ENCODE measurements around the gene NDRG3. TPM values are rescaled to one million over a fixed set of nuclear protein-coding genes. Genes with fewer than 3 reads are reported as not detected.

Gene NDRG3
- polyA plus RNA-seq, 2 of the 4 experiments (the other 2 are of a cell fraction) = 30.6 to 34.4 TPM

DNA sequence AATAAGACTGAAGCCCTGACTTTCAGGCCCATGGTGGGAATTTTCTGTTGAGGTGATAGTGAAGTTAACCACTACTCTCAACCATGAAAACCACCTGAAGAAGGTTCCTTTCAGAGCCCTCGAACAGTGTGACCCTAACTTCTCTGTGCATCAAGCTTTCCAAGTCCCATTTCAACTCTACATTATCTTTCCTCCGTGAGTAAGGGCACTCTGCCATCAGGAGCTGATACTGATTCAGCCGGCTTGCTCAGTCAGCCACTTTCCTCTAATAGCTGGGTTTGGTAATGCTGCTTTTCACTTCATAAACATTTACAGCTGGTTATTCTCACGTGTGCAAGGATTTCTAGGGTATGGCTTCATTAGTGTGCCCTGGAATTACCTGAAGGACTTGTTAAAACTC, 89.2 kb downstream of the NDRG3 start:
- H3K9me3 ChIP-seq = no peaks in the 10 kb centered on the region
- 81% methylated on average over 4 of the region's 4 CpGs for whole genome bisulfite sequencing (ENCODE audit: missing lambda C conversion rate)
- H3K4me3 ChIP-seq = no peak overlapping the region
- ChIA-PET POLR2A (no interaction called here), CTCF (interaction anchor here (1.7 to 1.8 kb wide), 2 partner anchors 10 to 98 kb away, joined by 4 to 6 read pairs; no protein-coding TSS in a partner anchor)
- H3K4me2 ChIP-seq = no peak overlapping the region
- H3K27ac ChIP-seq = no peak overlapping the region
- ATAC-seq (no peak), DNase-seq (ENCODE audit: low read depth in 1 of 2, low spot score in 1 of 2) (no peak), FAIRE-seq (no peak)
- no peaks in the 10 kb centered on the region for H3K4me1 ChIP-seq
- TF ChIP-seq CHD2 (IDR thresholded peaks at IDR 0.05; ENCODE audit: low read length, partially characterized antibody) = no peak
- no peak for TF ChIP-seq ZNF302 (CRISPR knock-in tag; IDR thresholded peaks at IDR 0.05)
- no peak for TF ChIP-seq HEYL (CRISPR knock-in tag; IDR thresholded peaks at IDR 0.05)
- no peak for TF ChIP-seq CEBPB (IDR thresholded peaks at IDR 0.05)
- TF ChIP-seq NFE2L2 (conservative IDR thresholded peaks at IDR 0.05; ENCODE audit: low read length) = no peak
- TF ChIP-seq, protein P1, sequence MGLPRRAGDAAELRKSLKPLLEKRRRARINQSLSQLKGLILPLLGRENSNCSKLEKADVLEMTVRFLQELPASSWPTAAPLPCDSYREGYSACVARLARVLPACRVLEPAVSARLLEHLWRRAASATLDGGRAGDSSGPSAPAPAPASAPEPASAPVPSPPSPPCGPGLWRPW (IDR thresholded peaks at IDR 0.05) = no peak
- no peak for TF ChIP-seq HOXB13 (CRISPR knock-in tag; IDR thresholded peaks at IDR 0.05; ENCODE audit: low read depth)
- no peak for TF ChIP-seq NR3C1 (IDR thresholded peaks at IDR 0.05)
- no peak for TF ChIP-seq RFX5 (IDR thresholded peaks at IDR 0.05)
- no peak for TF ChIP-seq MAZ (IDR thresholded peaks at IDR 0.05; ENCODE audit: borderline replicate concordance, low read depth, low read length)
- TF ChIP-seq NPAS2 (CRISPR knock-in tag; IDR thresholded peaks at IDR 0.05; ENCODE audit: borderline replicate concordance) = no peak
- no peak for TF ChIP-seq RNF2 (IDR thresholded peaks at IDR 0.05; ENCODE audit: borderline replicate concordance, low read depth)

DNA sequence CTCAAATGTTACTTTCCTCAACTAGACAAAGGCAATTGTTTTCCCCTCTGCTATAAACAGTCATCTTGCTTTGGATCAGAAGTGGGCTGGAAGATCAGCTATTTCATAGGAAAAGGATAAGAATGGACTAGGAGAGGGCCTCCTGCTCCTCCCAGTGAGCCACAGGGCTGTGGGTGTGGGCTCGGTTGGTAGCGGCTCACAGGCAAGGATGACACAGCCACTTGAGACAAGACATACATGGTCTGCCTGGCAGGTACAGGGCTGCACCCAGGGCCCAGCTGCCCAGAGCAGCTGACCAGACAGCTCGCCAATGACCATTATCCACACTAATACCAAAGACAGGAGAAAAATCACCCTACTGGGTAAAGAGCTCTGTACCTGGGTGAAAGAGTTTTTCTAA, 90.9 kb downstream of the NDRG3 start:
- 93% methylated on average over 3 of the region's 3 CpGs for WGBS (ENCODE audit: missing lambda C conversion rate)
- POLR2A ChIA-PET = no interaction called here
- TF ChIP-seq ZC3H11A (IDR thresholded peaks at IDR 0.05) (no peak), FOSB (CRISPR knock-in tag; IDR thresholded peaks at IDR 0.05) (no peak)
- no peak overlapping the region for H3K27ac ChIP-seq
- FAIRE-seq = no peak
- CTCF ChIA-PET = interaction anchor here (1.3 to 1.6 kb wide), 3 partner anchors 11 to 100 kb away, joined by 5 to 7 read pairs (median 5); no protein-coding TSS in a partner anchor
- no peak for DNase-seq (ENCODE audit: low read depth in 1 of 2, low spot score in 1 of 2)
- no peak overlapping the region for H3K4me2 ChIP-seq
- H3K9me3 ChIP-seq = no peaks in the 10 kb centered on the region
- H3K4me3 ChIP-seq = no peak overlapping the region
- no peak for ATAC-seq
- H3K4me1 ChIP-seq = no peaks in the 10 kb centered on the region

DNA sequence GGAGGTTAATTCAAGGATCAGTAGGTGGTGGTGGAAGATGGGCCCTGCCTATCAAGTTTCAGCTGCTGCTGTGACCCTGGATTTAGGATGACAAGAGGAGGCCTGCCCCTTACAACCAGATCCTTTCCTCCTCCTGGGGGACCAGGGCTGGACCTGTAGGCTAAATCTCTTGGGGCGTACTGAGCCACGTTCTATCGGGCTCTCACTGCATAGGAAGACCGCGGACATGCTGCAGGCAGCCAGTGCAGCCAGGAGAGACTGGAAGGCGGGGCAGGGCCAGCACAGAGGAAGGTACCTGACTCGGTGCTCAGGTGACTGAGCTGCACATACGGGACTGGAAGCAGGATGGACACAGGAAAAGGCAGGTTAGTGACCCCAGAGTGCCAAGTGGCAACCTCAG, 91.4 kb downstream of the NDRG3 start:
- no peak for FAIRE-seq
- H3K9me3 ChIP-seq = no peaks in the 10 kb centered on the region
- WGBS (ENCODE audit: missing lambda C conversion rate) = 92% methylated on average over 7 of the region's 8 CpGs
- no peak overlapping the region for H3K4me2 ChIP-seq
- ChIA-PET POLR2A (no interaction called here), CTCF (interaction anchor here (1.3 to 1.5 kb wide), 2 partner anchors 97 to 100 kb away, joined by 5 read pairs; no protein-coding TSS in a partner anchor)
- no peak for TF ChIP-seq RARB (CRISPR knock-in tag; IDR thresholded peaks at IDR 0.05)
- no peak for DNase-seq (ENCODE audit: low read depth in 1 of 2, low spot score in 1 of 2)
- H3K27ac ChIP-seq = no peak overlapping the region
- H3K4me3 ChIP-seq = no peak overlapping the region
- ATAC-seq = no peak
- no peaks in the 10 kb centered on the region for H3K4me1 ChIP-seq

DNA sequence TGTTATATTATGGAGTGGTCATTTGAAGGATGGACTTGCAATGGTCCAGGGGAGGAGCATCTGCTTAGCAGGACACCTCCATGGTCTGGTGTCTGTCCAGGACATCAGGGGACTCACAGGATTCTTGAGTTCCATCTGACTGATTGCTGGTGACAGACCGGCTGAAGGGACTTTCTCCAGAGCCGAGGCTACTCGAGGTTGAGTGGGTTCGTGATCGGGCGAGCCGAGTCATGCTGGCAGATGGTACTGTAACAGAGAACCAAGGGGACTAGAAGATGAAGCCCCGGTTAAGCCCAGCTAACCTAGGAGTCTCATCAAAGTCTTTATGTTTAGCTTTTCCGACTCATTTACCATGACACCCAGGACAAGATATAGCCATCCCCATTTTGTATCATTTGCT, 92.4 kb downstream of the NDRG3 start:
- Histone ChIP-seq H3K4me1 (no peaks in the 10 kb centered on the region), H3K4me3 (no peak overlapping the region), H3K9me3 (no peaks in the 10 kb centered on the region), H3K27ac (no peak overlapping the region), H3K4me2 (no peak overlapping the region)
- TF ChIP-seq ZNF302 (CRISPR knock-in tag; IDR thresholded peaks at IDR 0.05) (no peak), RNF2 (IDR thresholded peaks at IDR 0.05; ENCODE audit: borderline replicate concordance, low read depth) (no peak), TFCP2L1 (CRISPR knock-in tag; IDR thresholded peaks at IDR 0.05) (no peak), HOXB13 (CRISPR knock-in tag; IDR thresholded peaks at IDR 0.05; ENCODE audit: low read depth) (no peak), SREBF2 (IDR thresholded peaks at IDR 0.05) (no peak)
- TF ChIP-seq, protein P2, sequence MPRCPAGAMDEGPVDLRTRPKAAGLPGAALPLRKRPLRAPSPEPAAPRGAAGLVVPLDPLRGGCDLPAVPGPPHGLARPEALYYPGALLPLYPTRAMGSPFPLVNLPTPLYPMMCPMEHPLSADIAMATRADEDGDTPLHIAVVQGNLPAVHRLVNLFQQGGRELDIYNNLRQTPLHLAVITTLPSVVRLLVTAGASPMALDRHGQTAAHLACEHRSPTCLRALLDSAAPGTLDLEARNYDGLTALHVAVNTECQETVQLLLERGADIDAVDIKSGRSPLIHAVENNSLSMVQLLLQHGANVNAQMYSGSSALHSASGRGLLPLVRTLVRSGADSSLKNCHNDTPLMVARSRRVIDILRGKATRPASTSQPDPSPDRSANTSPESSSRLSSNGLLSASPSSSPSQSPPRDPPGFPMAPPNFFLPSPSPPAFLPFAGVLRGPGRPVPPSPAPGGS (IDR thresholded peaks at IDR 0.05) = no peak
- 91% methylated on average over 9 of the region's 9 CpGs for WGBS (ENCODE audit: missing lambda C conversion rate)
- POLR2A ChIA-PET = no interaction called here
- no peak for DNase-seq (ENCODE audit: low read depth in 1 of 2, low spot score in 1 of 2)
- ATAC-seq = no peak
- no peak for FAIRE-seq
- CTCF ChIA-PET = interaction anchor here (1.5 kb wide), 1 partner anchor 101 kb away, joined by 5 read pairs; no protein-coding TSS in a partner anchor

Measured in A549 (cell line).